AG04450 (cell line): ENCODE results near the gene PHLDA3. TPM values are rescaled to one million over a fixed set of nuclear protein-coding genes. Genes with fewer than 3 reads are reported as not detected.
"Not testable (repeated sequence)": the region's sequence is repeated elsewhere in the genome, so short reads cannot be mapped to it uniquely, and the experiment has no call there.

Experiments used
- CTCF ChIA-PET: fragments of 300-600, 350-600 bp; formaldehyde crosslinking; extraction: SDS; loops from one replicate; lab custom pipeline; 2022; ENCODE audit warnings: antibody characterized with exemption, inconsistent platforms; lab: Charles Lee
- POLR2A ChIA-PET: fragments of 350-600 bp; formaldehyde crosslinking; extraction: SDS; loops from one replicate; lab custom pipeline; 2021; ENCODE audit warnings: antibody characterized with exemption, inconsistent platforms; lab: Yijun Ruan, JAX
- DNase-seq: peaks from one replicate; pipeline ENCODE4 v3.0.0-alpha.2; 2011; ENCODE audit warnings: low read depth, low spot score
- H3K27ac ChIP-seq: one replicate; pipeline ENCODE4 v1.5.1; 2012; ENCODE audit warnings: low read depth, low read length, control low read depth
- H3K27me3 ChIP-seq: one replicate; pipeline ENCODE4 v1.6.0; 2012; ENCODE audit warnings: low read length; ENCODE audit not compliant: control insufficient read depth, insufficient read depth
- H3K4me3 ChIP-seq: 2 replicates; pipeline ENCODE4 v1.5.1; 2011; ENCODE audit warnings: mild to moderate bottlenecking, low read depth, low read length, control low read depth
- H3K9me3 ChIP-seq: 2 replicates; pipeline ENCODE4 v1.5.1; 2012; ENCODE audit warnings: low read length; ENCODE audit not compliant: control insufficient read depth, insufficient read depth
- polyA plus RNA-seq: library from polyadenylated mRNA; depleted of rRNA; stranded (reverse); fragments of >200 nt; gene quantifications from 2 replicates; pipeline ENCODE4 v1.2.3, GENCODE V29; 2011
- TF ChIP-seq, protein P1 (sequence below): IDR thresholded peaks from 2 replicates; pipeline ENCODE4 v1.5.1; 2011; ENCODE audit warnings: low read depth, low read length, control low read depth, inconsistent platforms

PHLDA3 gene
- polyA plus RNA-seq, 1 experiment: 58.9 TPM

DNA sequence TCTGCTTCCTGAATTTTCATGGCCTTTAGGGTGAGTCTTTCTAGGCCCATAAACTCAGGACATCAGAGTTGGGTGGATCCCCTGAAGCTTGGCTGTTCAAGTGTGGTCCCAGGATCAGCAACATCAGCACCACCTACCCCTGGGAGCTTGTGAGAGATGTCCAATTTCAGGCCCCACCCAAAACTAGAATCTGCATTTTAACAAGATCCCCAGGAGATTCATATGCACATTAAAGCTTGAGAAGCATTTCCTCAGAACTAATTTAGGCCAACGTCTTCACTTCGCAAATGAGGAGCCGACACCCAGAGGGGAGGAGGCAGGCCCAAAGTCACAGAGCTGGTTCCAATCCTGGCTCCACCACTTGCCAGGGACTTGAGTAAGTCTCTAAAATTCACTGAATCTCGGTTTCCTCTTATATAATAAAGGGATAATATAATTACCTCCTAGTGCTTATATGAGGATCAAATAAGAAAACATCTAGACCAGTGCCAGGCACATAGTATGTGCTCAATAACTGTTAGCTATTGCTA is 10.3 kb upstream of the PHLDA3 start:
- CTCF ChIA-PET: interaction anchor here (3.0 to 13.3 kb wide), 3 partner anchors 31 to 43 kb away, joined by 12 to 307 read pairs (median 29); no protein-coding TSS in a partner anchor
- no peak overlapping the region for H3K4me3 ChIP-seq
- no peaks in the 10 kb centered on the region for H3K9me3 ChIP-seq
- POLR2A ChIA-PET: interaction anchor here (1.2 to 4.6 kb wide), 2 partner anchors 10 to 31 kb away, joined by 3 to 36 read pairs; partner anchors contain the start of gene PHLDA3
- TF ChIP-seq, protein P1, sequence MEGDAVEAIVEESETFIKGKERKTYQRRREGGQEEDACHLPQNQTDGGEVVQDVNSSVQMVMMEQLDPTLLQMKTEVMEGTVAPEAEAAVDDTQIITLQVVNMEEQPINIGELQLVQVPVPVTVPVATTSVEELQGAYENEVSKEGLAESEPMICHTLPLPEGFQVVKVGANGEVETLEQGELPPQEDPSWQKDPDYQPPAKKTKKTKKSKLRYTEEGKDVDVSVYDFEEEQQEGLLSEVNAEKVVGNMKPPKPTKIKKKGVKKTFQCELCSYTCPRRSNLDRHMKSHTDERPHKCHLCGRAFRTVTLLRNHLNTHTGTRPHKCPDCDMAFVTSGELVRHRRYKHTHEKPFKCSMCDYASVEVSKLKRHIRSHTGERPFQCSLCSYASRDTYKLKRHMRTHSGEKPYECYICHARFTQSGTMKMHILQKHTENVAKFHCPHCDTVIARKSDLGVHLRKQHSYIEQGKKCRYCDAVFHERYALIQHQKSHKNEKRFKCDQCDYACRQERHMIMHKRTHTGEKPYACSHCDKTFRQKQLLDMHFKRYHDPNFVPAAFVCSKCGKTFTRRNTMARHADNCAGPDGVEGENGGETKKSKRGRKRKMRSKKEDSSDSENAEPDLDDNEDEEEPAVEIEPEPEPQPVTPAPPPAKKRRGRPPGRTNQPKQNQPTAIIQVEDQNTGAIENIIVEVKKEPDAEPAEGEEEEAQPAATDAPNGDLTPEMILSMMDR: no peak
- H3K27me3 ChIP-seq: no peaks in the 10 kb centered on the region
- no peak overlapping the region for H3K27ac ChIP-seq
- no peak for DNase-seq

DNA sequence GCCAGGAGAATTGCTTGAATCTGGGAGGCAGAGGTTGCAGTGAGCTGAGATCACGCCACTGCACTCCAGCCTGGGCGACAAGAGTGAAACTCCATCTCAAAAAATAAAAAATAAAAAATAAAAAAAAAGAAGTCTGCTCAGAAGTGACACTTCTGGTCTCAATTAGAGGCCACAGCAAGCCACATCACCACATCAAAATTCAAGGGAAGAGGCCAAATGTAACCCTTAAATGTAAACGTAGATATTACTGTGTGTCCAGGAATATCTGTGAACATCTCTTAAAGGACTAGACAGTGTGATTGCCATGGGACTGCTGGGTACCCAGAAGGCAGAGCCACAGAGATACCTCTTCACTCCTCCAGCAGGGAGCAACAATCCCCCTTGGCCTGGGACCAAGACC is 9.7 kb upstream of the PHLDA3 start:
- not testable (repeated sequence) for DNase-seq, H3K27me3 ChIP-seq, H3K9me3 ChIP-seq, H3K27ac ChIP-seq, H3K4me3 ChIP-seq
- ChIA-PET CTCF (interaction anchor here (3.0 to 3.8 kb wide), 3 partner anchors 30 to 43 kb away, joined by 10 to 29 read pairs (median 12); no protein-coding TSS in a partner anchor), POLR2A (interaction anchor here (1.0 kb wide), 1 partner anchor 10 kb away, joined by 4 read pairs; the partner anchor contains the start of gene PHLDA3)

DNA sequence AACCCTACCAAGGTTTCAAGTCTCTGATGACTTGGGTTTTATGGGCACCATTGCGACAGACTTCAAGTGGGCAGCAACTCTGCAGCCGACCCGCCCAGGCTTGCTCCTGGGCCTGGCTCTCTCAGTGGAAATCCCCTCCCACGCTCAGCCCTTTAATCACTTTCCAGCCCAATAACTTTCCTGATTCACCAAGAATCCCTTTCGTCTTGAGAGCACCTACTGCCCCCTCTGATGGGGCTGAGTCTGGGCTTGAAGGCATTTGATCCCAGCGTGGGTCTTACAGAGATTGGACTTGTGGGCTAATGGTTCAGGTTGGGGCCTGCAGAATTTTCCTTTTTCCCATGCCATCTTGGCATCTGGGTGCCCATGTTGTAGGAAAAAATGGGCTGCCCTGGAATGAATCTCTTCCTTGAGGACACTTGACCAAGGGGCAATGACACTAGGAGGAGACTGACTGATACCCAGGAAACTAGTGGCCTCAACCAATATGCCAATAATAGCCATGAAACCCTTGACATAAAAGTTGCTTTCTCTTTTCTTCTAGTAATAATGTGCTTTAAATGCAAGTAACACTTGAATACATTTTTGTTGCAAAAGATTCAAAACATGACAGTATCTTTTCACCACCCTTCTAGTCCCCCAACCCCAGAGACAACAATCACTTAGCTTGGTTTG is 7.8 kb upstream of the PHLDA3 start:
- no peak for DNase-seq
- POLR2A ChIA-PET: interaction anchor here (0.5 to 0.7 kb wide), 2 partner anchors 7 to 21 kb away, joined by 4 to 10 read pairs; no protein-coding TSS in a partner anchor

DNA sequence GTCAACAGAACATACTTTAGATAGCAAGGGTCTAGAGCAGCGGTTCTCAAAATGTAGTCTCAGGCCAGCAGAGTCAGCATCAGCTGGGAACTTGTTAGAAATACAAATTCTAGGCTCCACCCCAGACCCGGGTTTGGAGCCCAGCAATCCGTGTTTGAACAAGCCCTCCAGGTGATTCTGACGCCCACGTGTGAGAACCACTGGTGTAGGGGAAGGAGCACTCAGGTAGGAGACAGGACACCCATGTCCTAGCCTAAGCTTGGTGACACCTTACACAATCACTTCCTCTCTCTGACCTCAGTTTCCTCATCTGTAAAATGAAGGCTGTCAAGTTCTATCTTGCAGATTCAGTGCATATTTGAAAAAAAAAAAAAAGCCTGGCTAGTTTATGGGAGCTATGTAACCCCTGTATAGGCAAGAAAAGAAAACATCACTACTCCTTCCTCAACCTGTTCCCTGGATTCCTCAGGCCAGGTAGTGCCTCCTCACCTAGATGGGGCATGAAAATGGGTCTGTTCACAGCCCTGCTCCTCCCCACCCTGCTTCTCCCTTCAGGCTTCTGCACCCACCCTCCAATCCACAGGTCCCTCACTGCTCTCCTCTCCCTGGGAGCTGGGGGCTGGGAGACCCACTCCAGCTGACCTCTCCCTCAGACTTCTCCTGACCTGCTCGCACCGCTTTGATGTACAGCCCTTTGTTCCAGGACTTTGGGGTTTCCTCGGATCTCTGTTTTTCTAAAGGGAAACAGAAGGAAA is 7.1 kb upstream of the PHLDA3 start:
- no peak overlapping the region for H3K27ac ChIP-seq
- ChIA-PET POLR2A (interaction anchor here (0.5 to 0.7 kb wide), 2 partner anchors 8 to 21 kb away, joined by 4 to 10 read pairs; no protein-coding TSS in a partner anchor), CTCF (interaction anchor here (1.3 to 3.3 kb wide), 2 partner anchors 37 to 40 kb away, joined by 5 to 10 read pairs; no protein-coding TSS in a partner anchor)
- no peak for DNase-seq
- TF ChIP-seq, protein P1: no peak
- no peaks in the 10 kb centered on the region for H3K9me3 ChIP-seq
- no peak overlapping the region for H3K4me3 ChIP-seq
- no peaks in the 10 kb centered on the region for H3K27me3 ChIP-seq

More for the DNA sequence above, 7.8 kb upstream of the PHLDA3 start:
- no peak overlapping the region for H3K4me3 ChIP-seq
- no peak overlapping the region for H3K27ac ChIP-seq
- TF ChIP-seq, protein P1: no peak
- CTCF ChIA-PET: interaction anchor here (0.5 to 3.3 kb wide), 3 partner anchors 36 to 247 kb away, joined by 3 to 10 read pairs (median 5); no protein-coding TSS in a partner anchor
- no peaks in the 10 kb centered on the region for H3K9me3 ChIP-seq
- no peaks in the 10 kb centered on the region for H3K27me3 ChIP-seq

DNA sequence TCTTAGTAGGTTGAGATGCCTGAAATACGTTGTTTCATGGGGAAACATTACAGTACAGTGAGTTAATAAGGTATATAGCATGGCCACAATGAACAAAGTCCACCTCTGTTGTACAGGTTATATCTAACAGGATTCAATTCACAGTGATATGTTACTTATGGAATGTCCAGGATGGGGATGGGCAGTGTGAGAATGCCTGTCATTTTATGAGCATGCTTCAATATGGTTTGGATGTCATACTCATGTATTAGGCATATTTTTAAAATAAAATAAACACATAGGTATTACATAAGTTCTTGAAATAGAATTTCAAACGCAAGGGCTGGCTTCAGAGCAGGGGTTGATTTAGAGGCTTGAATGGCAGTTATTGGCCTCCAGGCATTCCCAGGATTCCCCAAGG is 6.1 kb upstream of the PHLDA3 start:
- no peaks in the 10 kb centered on the region for H3K9me3 ChIP-seq
- TF ChIP-seq, protein P1: no peak
- H3K27ac ChIP-seq: no peak overlapping the region
- H3K27me3 ChIP-seq: no peaks in the 10 kb centered on the region
- ChIA-PET POLR2A (no interaction called here), CTCF (interaction anchor here (0.6 to 3.3 kb wide), 3 partner anchors 38 to 39 kb away, joined by 3 to 10 read pairs (median 5); no protein-coding TSS in a partner anchor)
- no peak overlapping the region for H3K4me3 ChIP-seq
- DNase-seq: no peak
